Stimulated activated CD8-positive, alpha-beta memory T cell treated with anti-CD3 and anti-CD28 coated beads, Interleukin-2, amount 100 ng/mL, for 1 hour (primary cell): ENCODE measurements around the gene AP3B2.
"Not testable (repeated sequence)": the region's sequence is repeated elsewhere in the genome, so short reads cannot be mapped to it uniquely, and the experiment has no call there.

Experiments
- DNase-seq, 2 donors: peaks; one replicate each; pipeline ENCODE4 v3.0.0-alpha.2; 2020; ENCODE audit warnings: low read depth in 2 of 2

The AP3B2 gene

GRCh38 chr15:82709421-82710207 lies at the start of gene AP3B2:
Gene AP3B2 (minus strand): TSS chr15:82709875. CDS start chr15:82709706, 169 bp downstream.
- DNase-seq: peak; percentile 25 to 42

- no peak for DNase-seq
Measured at GRCh38 chr15:82751308-82751707, 41.6 kb upstream of the AP3B2 start.

- no peak for DNase-seq
Measured at GRCh38 chr15:82750831-82751180, 41.1 kb upstream of the AP3B2 start.

GRCh38 chr15:82749951-82750830 lies 40.5 kb upstream of the AP3B2 start:
- DNase-seq: peak; percentile 64 to 66

GRCh38 chr15:82748315-82748714 lies 38.6 kb upstream of the AP3B2 start:
- no peak for DNase-seq

GRCh38 chr15:82743810-82744209 lies 34.1 kb upstream of the AP3B2 start:
- DNase-seq: no peak

GRCh38 chr15:82742134-82742533 lies 32.5 kb upstream of the AP3B2 start:
- no peak for DNase-seq

- DNase-seq: no peak
Measured at GRCh38 chr15:82739086-82739485, 29.4 kb upstream of the AP3B2 start.

GRCh38 chr15:82737975-82738374 lies 28.3 kb upstream of the AP3B2 start:
- no peak for DNase-seq

GRCh38 chr15:82731527-82731926 lies 21.9 kb upstream of the AP3B2 start:
- DNase-seq: no peak

- DNase-seq: no peak
Measured at GRCh38 chr15:82730022-82730530, 20.4 kb upstream of the AP3B2 start.

GRCh38 chr15:82726816-82727215 lies 17.1 kb upstream of the AP3B2 start:
- no peak for DNase-seq

GRCh38 chr15:82715003-82715402 lies 5.3 kb upstream of the AP3B2 start:
- no peak for DNase-seq

GRCh38 chr15:82714016-82714415 lies 4.3 kb upstream of the AP3B2 start:
- DNase-seq: no peak

- no peak for DNase-seq
Measured at GRCh38 chr15:82712036-82712435, 2.4 kb upstream of the AP3B2 start.

GRCh38 chr15:82710926-82711490 lies 1.3 kb upstream of the AP3B2 start:
- DNase-seq: no peak

- no peak for DNase-seq
Measured at GRCh38 chr15:82710208-82710555, 507 bp upstream of the AP3B2 start.

GRCh38 chr15:82709081-82709420 lies 624 bp downstream of the AP3B2 start:
- no peak for DNase-seq

- not testable (repeated sequence) for DNase-seq
Measured at GRCh38 chr15:82705856-82706255, 3.8 kb downstream of the AP3B2 start.

GRCh38 chr15:82699726-82700125 lies 9.9 kb downstream of the AP3B2 start:
- no peak for DNase-seq

- no peak for DNase-seq
Measured at GRCh38 chr15:82698711-82699345, 10.8 kb downstream of the AP3B2 start.

GRCh38 chr15:82697735-82698407 lies 11.8 kb downstream of the AP3B2 start:
- no peak for DNase-seq
